ENCODE results near the gene ANTXRL.

Gene ANTXRL

DNA sequence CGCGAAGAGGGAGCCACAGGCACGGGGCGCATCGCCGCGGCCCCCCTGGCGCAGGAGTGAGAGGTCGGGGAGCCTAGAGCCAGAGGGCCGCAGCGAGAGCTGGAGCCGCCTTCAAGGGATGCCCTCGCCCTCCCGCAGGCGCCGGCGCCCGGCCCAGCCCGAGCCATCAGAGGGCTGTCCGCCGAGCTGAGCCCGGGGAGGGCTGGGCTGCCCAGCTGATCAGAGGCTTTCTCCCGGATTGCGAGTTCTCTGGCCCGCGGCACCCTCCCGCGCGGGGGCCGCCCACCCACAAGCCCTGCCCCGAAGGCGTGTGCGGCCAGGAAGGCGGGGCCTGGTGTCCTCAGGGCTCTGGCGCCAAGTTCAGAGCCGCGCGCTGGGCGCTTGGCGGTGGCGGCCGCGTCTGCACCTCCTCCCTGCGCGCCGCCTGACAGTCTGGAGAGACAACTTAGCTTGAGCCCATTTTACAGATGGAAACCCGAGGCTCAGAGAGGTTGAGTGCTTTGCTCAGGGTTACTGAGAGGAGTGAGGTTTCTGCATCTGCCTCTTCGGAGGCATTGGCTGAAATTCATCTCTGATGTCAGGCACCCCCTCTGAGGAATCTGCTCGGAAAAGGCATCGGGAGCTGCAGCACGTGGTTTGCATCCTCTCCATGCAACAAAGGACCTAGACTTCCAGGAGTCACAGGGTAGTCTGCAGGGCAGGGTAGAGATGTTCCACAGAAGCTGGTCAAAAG lies 3.8 kb upstream of the ANTXRL start:
- H3K4me2 ChIP-seq (ENCODE audit: low read length), result peak overlapping the region; percentile 40
- H3K9me3 ChIP-seq (ENCODE audit: insufficient read depth, low read length), result no peaks in the 10 kb centered on the region
- H3K36me3 ChIP-seq (replicated peaks; ENCODE audit: low read depth, low read length), result no peaks in the 10 kb centered on the region
- H3K27me3 ChIP-seq (ENCODE audit: low read depth, low read length), result peaks cover 5% of the 10 kb centered on the region
- H3K27ac ChIP-seq (ENCODE audit: low read length), result no peak overlapping the region
- no peak overlapping the region for H3K9ac ChIP-seq (ENCODE audit: low read length)
- H2AFZ ChIP-seq (ENCODE audit: low read depth, low read length), result no peak overlapping the region
- no peaks in the 10 kb centered on the region for H4K20me1 ChIP-seq (ENCODE audit: insufficient read depth, low read length)
- H3K4me3 ChIP-seq (ENCODE audit: low read length), result peak overlapping the region; percentile 69
- H3K79me2 ChIP-seq (ENCODE audit: low read length), result no peaks in the 10 kb centered on the region
- TF ChIP-seq, protein P1, sequence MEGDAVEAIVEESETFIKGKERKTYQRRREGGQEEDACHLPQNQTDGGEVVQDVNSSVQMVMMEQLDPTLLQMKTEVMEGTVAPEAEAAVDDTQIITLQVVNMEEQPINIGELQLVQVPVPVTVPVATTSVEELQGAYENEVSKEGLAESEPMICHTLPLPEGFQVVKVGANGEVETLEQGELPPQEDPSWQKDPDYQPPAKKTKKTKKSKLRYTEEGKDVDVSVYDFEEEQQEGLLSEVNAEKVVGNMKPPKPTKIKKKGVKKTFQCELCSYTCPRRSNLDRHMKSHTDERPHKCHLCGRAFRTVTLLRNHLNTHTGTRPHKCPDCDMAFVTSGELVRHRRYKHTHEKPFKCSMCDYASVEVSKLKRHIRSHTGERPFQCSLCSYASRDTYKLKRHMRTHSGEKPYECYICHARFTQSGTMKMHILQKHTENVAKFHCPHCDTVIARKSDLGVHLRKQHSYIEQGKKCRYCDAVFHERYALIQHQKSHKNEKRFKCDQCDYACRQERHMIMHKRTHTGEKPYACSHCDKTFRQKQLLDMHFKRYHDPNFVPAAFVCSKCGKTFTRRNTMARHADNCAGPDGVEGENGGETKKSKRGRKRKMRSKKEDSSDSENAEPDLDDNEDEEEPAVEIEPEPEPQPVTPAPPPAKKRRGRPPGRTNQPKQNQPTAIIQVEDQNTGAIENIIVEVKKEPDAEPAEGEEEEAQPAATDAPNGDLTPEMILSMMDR (IDR thresholded peaks at IDR 0.05; ENCODE audit: low read depth, low read length), result no peak
- no peak for TF ChIP-seq EZH2phosphoT487 (IDR thresholded peaks at IDR 0.05; ENCODE audit: low read depth)
- peaks cover 5% of the 10 kb centered on the region; the same call in 1 of the 2 replicates for H3K4me1 ChIP-seq (ENCODE audit: low read length)

DNA sequence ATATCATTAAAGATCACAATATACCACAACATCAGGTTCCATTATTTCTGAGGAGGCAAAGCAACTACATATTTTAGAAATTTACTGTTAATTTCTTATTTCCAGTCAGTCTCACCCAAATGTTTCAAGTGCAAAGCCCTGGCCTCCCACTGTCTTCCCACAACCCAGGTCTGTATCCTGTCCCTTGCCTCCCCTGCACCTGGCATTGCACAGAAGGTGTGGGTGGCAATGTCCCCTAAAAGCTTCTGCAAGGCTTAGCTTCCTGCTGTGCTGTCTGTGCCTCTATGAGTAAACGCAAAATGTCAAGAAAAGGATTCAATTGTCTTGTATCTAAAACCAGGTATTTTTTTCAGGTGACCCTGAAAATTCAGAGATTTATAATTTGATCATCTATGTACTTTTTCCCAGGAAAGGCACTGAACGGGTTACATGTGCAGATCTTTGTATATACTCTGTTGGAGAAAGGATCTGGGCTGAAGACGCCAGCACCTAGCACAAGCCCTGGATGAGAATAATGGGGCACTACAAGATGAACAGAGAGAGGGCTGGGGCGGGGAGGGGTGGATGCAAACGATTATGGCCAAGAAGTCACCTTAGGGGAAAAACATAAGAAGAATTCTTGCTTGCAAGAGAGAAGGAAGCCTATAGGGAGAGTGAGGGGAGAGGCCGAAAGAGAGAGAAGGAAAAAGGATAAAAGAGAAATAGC lies 3.1 kb upstream of the ANTXRL start:
- H3K4me1 ChIP-seq (ENCODE audit: low read length), result peaks cover 5% of the 10 kb centered on the region; the same call in 1 of the 2 replicates
- H4K20me1 ChIP-seq (ENCODE audit: insufficient read depth, low read length), result no peaks in the 10 kb centered on the region
- no peaks in the 10 kb centered on the region for H3K9me3 ChIP-seq (ENCODE audit: insufficient read depth, low read length)
- peak overlapping the region; percentile 85 for H2AFZ ChIP-seq (ENCODE audit: low read depth, low read length)
- H3K27ac ChIP-seq (ENCODE audit: low read length), result no peak overlapping the region
- no peak for TF ChIP-seq EZH2phosphoT487 (IDR thresholded peaks at IDR 0.05; ENCODE audit: low read depth)
- TF ChIP-seq, protein P1 (IDR thresholded peaks at IDR 0.05; ENCODE audit: low read depth, low read length), result no peak
- H3K4me2 ChIP-seq (ENCODE audit: low read length), result peak overlapping the region; percentile 88
- H3K79me2 ChIP-seq (ENCODE audit: low read length), result no peaks in the 10 kb centered on the region
- no peaks in the 10 kb centered on the region for H3K36me3 ChIP-seq (replicated peaks; ENCODE audit: low read depth, low read length)
- H3K4me3 ChIP-seq (ENCODE audit: low read length), result peak overlapping the region; percentile 88
- peaks cover 5% of the 10 kb centered on the region for H3K27me3 ChIP-seq (ENCODE audit: low read depth, low read length)
- peak overlapping the region; percentile 58 for H3K9ac ChIP-seq (ENCODE audit: low read length)

DNA sequence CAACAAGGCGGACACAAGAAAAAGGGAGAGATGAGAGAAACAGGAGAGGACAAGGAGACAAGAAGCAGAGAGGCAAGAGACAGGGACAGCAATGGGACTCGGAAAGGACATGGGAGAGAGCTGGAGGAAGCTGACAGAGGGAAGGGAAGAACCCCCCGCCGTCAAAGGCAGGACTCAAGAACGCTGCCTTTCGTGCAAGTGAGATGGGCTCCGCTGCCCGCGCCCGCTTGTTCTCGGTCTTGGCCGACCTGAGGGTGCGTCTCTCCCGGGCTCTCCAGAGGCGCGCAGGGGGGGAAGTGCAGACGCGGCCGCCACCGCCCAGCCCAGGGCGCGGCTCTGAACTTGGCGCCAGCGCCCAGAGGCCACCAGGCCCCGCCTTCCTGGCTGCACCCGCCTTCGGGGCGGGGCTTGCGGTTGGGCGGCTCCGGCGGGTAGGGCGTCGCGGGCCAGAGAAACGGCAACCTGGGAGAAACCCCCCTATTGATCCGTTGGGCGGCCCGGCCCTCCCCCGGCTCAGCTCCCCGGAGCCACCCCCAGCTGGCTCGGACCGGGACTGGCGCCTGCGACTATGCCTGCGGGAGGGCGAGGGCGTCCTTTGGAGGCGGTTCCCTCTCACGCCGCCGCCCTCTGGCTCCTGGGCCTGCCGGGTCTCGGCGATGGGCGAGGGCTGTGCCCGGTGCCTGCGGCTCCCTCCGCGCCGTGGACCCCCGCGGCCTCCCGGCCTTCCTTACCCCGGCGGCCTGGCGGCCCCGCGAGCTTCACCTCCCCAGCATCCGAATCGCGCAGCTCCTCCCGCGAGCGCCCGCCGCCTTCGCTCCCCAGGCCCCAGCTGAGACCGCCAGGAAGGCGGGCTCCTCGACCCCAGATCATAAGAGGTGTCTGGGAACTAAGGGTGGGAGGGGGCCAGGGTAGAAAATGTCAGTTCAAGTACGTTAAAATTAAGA lies 2.2 kb upstream of the ANTXRL start:
- H4K20me1 ChIP-seq (ENCODE audit: insufficient read depth, low read length), result no peaks in the 10 kb centered on the region
- no peaks in the 10 kb centered on the region for H3K9me3 ChIP-seq (ENCODE audit: insufficient read depth, low read length)
- no peaks in the 10 kb centered on the region for H3K79me2 ChIP-seq (ENCODE audit: low read length)

More for the DNA sequence above, 2.2 kb upstream of the ANTXRL start:
- Histone ChIP-seq H3K36me3 (replicated peaks; ENCODE audit: low read depth, low read length) (no peaks in the 10 kb centered on the region), H3K27me3 (ENCODE audit: low read depth, low read length) (peaks cover 5% of the 10 kb centered on the region), H3K27ac (ENCODE audit: low read length) (no peak overlapping the region), H3K4me2 (ENCODE audit: low read length) (peak overlapping the region; percentile 88), H2AFZ (ENCODE audit: low read depth, low read length) (peak overlapping the region; percentile 85), H3K9ac (ENCODE audit: low read length) (peak overlapping the region; percentile 58), H3K4me1 (ENCODE audit: low read length) (peaks cover 5% of the 10 kb centered on the region; the same call in 1 of the 2 replicates), H3K4me3 (ENCODE audit: low read length) (peak overlapping the region; percentile 88)
- TF ChIP-seq, protein P1 (IDR thresholded peaks at IDR 0.05; ENCODE audit: low read depth, low read length), result no peak
- no peak for TF ChIP-seq EZH2phosphoT487 (IDR thresholded peaks at IDR 0.05; ENCODE audit: low read depth)
